Neural cell (in vitro differentiated cells): Measurements from ENCODE around the gene H1-8. TPM values are rescaled to one million over a fixed set of nuclear protein-coding genes. Genes with fewer than 3 reads are reported as not detected.

Source experiments
- H2AFZ ChIP-seq: fragments of 200-600, 300-800 bp; sonication (generic), shearing (Covaris generic); 2 replicates; pipeline ENCODE4 v1.6.0; 2014; ENCODE audit warnings: low read depth, mild to moderate bottlenecking, antibody characterized with exemption, low read length, moderate library complexity
- H3F3A ChIP-seq: fragments of 200-600 bp; shearing (Covaris generic); 2 replicates; pipeline ENCODE4 v1.6.1; 2016; ENCODE audit warnings: mild to moderate bottlenecking, moderate library complexity, mixed read lengths, antibody characterized with exemption, low read length; ENCODE audit not compliant: insufficient read depth, poor library complexity, severe bottlenecking
- H3K27ac ChIP-seq: fragments of 200-600, 300-800 bp; sonication (generic), shearing (Covaris generic); 2 replicates; pipeline ENCODE4 v1.5.1; 2014; ENCODE audit warnings: mild to moderate bottlenecking, low read length, moderate library complexity
- H3K27me3 ChIP-seq: fragments of 300-800, 200-600 bp; sonication (generic), shearing (Covaris generic); 2 replicates; pipeline ENCODE4 v1.6.0; 2014; ENCODE audit warnings: mild to moderate bottlenecking, low read depth, low read length, moderate library complexity; ENCODE audit not compliant: insufficient read depth
- H3K36me3 ChIP-seq: fragments of 300-800, 200-600 bp; sonication (generic), shearing (Covaris generic); 2 replicates; pipeline ENCODE4 v1.5.1; 2014; ENCODE audit warnings: mild to moderate bottlenecking, antibody characterized with exemption, low read length, moderate library complexity; ENCODE audit not compliant: insufficient read depth
- H3K4me2 ChIP-seq: fragments of 300-800, 200-600 bp; sonication (generic), shearing (Covaris generic); 2 replicates; pipeline ENCODE4 v1.6.0; 2014; ENCODE audit warnings: mild to moderate bottlenecking, low read length
- H3K4me3 ChIP-seq: fragments of 300-800, 200-600 bp; sonication (generic), shearing (Covaris generic); 2 replicates; pipeline ENCODE4 v1.5.1; 2014; ENCODE audit warnings: mild to moderate bottlenecking, low read length, moderate library complexity
- H3K79me2 ChIP-seq: fragments of 200-600 bp; shearing (Covaris generic); replicated peaks from 2 replicates; pipeline ENCODE4 v1.6.0; 2014; ENCODE audit warnings: mild to moderate bottlenecking, low read length, moderate library complexity; ENCODE audit not compliant: insufficient read depth
- H3K9ac ChIP-seq: fragments of 300-800, 200-600 bp; sonication (generic), shearing (Covaris generic); 2 replicates; pipeline ENCODE4 v1.6.1; 2016; ENCODE audit warnings: mild to moderate bottlenecking, low read length, mixed read lengths
- H3K9me2 ChIP-seq: fragments of 200-600 bp; shearing (Covaris generic); 2 replicates; pipeline ENCODE4 v1.6.1; 2016; ENCODE audit warnings: mild to moderate bottlenecking, low read length, mixed read lengths; ENCODE audit not compliant: insufficient read depth
- H3K9me3 ChIP-seq: fragments of 200-600, 300-800 bp; sonication (generic), shearing (Covaris generic); 2 replicates; pipeline ENCODE4 v1.6.1; 2016; ENCODE audit warnings: mild to moderate bottlenecking, mixed run types, low read length, moderate library complexity, mixed read lengths
- H4K20me1 ChIP-seq: fragments of 200-600 bp; shearing (Covaris generic); 2 replicates; pipeline ENCODE4 v1.6.1; 2016; ENCODE audit warnings: mild to moderate bottlenecking, mixed run types; ENCODE audit not compliant: insufficient read depth
- EP300 ChIP-seq: fragments of 450-650 bp; conservative IDR thresholded peaks from 2 replicates; pipeline ENCODE4 v1.6.1; 2014; ENCODE audit warnings: antibody characterized with exemption, mild to moderate bottlenecking, moderate library complexity; ENCODE audit not compliant: poor library complexity, severe bottlenecking
- EZH2 ChIP-seq: fragments of 200-600, 300-800 bp; shearing (Covaris generic), sonication (generic); IDR thresholded peaks from 2 replicates; pipeline ENCODE4 v1.6.1; 2014; ENCODE audit warnings: antibody characterized with exemption, low read length, borderline replicate concordance, mild to moderate bottlenecking; ENCODE audit not compliant: insufficient read depth, poor library complexity, severe bottlenecking
- MXI1 ChIP-seq: fragments of 450-650 bp; conservative IDR thresholded peaks from 2 replicates; pipeline ENCODE4 v1.6.1; 2014; ENCODE audit warnings: antibody characterized with exemption, mild to moderate bottlenecking; ENCODE audit not compliant: poor library complexity, severe bottlenecking
- POLR2AphosphoS5 ChIP-seq: IDR thresholded peaks from 2 replicates; pipeline ENCODE4 v1.6.1; 2012
- RAD21 ChIP-seq: fragments of 450-650 bp; conservative IDR thresholded peaks from 2 replicates; pipeline ENCODE4 v1.6.1; 2014; ENCODE audit warnings: antibody characterized with exemption, mild to moderate bottlenecking, moderate library complexity
- REST ChIP-seq: IDR thresholded peaks from 2 replicates; pipeline ENCODE4 v1.6.1; 2012; ENCODE audit warnings: borderline replicate concordance
- SMC3 ChIP-seq: fragments of 450-650 bp; conservative IDR thresholded peaks from 2 replicates; pipeline ENCODE4 v1.6.1; 2014; ENCODE audit warnings: antibody characterized with exemption, mild to moderate bottlenecking, moderate library complexity; ENCODE audit not compliant: poor library complexity
- TAF1 ChIP-seq: IDR thresholded peaks from 2 replicates; pipeline ENCODE4 v1.6.1; 2012; ENCODE audit warnings: low read depth
- polyA plus RNA-seq: library from polyadenylated mRNA; depleted of rRNA; stranded (reverse); fragments of >200 nt; gene quantifications from 2 replicates; pipeline ENCODE4 v1.2.3, GENCODE V29; 2014
- TF ChIP-seq, protein P1 (sequence below): fragments of 450-650 bp; IDR thresholded peaks from 2 replicates; pipeline ENCODE4 v1.5.1; 2014; ENCODE audit warnings: antibody characterized with exemption, mild to moderate bottlenecking, moderate library complexity; ENCODE audit not compliant: poor library complexity, severe bottlenecking

H1-8 gene
- polyA plus RNA-seq, 1 donor from 2014 or later, result not detected

- H3K9ac ChIP-seq, result no peak overlapping the region
- TF ChIP-seq MXI1 (no peak), TAF1 (no peak), REST (no peak), SMC3 (no peak), EZH2 (no peak), EP300 (no peak), RAD21 (no peak), POLR2AphosphoS5 (no peak)
- TF ChIP-seq, protein P1, sequence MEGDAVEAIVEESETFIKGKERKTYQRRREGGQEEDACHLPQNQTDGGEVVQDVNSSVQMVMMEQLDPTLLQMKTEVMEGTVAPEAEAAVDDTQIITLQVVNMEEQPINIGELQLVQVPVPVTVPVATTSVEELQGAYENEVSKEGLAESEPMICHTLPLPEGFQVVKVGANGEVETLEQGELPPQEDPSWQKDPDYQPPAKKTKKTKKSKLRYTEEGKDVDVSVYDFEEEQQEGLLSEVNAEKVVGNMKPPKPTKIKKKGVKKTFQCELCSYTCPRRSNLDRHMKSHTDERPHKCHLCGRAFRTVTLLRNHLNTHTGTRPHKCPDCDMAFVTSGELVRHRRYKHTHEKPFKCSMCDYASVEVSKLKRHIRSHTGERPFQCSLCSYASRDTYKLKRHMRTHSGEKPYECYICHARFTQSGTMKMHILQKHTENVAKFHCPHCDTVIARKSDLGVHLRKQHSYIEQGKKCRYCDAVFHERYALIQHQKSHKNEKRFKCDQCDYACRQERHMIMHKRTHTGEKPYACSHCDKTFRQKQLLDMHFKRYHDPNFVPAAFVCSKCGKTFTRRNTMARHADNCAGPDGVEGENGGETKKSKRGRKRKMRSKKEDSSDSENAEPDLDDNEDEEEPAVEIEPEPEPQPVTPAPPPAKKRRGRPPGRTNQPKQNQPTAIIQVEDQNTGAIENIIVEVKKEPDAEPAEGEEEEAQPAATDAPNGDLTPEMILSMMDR, result no peak
- H4K20me1 ChIP-seq, result no peaks in the 10 kb centered on the region
- H2AFZ ChIP-seq, result no peak overlapping the region
- no peaks in the 10 kb centered on the region for H3K79me2 ChIP-seq
- no peaks in the 10 kb centered on the region for H3K9me3 ChIP-seq
- H3K27me3 ChIP-seq, result no peaks in the 10 kb centered on the region
- no peak overlapping the region for H3K27ac ChIP-seq
- no peak overlapping the region for H3K4me2 ChIP-seq
- H3K36me3 ChIP-seq, result no peaks in the 10 kb centered on the region
- no peaks in the 10 kb centered on the region for H3K9me2 ChIP-seq
- no peaks in the 10 kb centered on the region for H3F3A ChIP-seq
- no peak overlapping the region for H3K4me3 ChIP-seq
Observed at GRCh38 chr3:129585949-129586657, 43.1 kb downstream of the H1-8 start.

DNA sequence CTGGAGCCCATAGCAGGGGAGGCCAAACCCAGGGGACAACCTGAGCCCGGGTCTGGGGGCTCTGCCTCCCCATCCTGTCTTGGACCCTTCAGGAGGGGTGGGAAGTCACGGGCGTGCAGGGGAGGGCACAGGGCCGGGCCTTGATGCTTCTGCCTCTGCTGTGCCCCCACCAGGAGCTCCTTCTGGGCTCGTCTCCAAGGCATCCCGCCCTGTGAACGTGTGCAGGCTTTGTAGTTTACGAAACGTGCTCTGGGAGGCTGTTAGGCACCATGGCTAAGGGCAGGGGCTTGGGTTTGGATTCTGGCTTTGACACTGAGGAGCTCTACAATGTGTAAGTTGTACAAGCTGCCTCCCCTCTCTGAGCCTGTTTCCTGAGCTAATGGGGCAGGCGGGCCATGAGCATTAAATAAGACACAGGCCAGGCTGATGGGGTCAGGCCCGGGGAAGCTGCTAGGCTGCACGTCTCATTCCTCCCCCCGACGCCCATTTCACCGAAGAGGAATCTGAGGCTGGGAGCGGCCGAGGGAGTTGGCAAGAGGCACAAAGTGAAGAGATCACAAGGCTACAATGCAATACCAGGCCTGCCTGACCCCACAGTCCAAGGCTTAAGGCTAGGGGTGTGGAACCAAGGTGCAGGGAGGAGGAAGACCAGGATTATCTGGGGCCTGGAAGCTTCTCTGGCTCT, 43.9 kb downstream of the H1-8 start:
- Histone ChIP-seq H3K36me3 (no peaks in the 10 kb centered on the region), H3K27me3 (no peaks in the 10 kb centered on the region), H3K9me2 (no peaks in the 10 kb centered on the region), H3K9ac (no peak overlapping the region), H2AFZ (no peak overlapping the region), H3K4me2 (no peak overlapping the region), H4K20me1 (no peaks in the 10 kb centered on the region), H3F3A (no peaks in the 10 kb centered on the region), H3K79me2 (no peaks in the 10 kb centered on the region), H3K9me3 (no peaks in the 10 kb centered on the region), H3K4me3 (no peak overlapping the region), H3K27ac (no peak overlapping the region)
- no peak for TF ChIP-seq EP300
- no peak for TF ChIP-seq SMC3
- TF ChIP-seq RAD21, result no peak
- TF ChIP-seq, protein P1, result no peak
- TF ChIP-seq POLR2AphosphoS5, result no peak
- no peak for TF ChIP-seq REST
